ENCODE measurements around the gene SORCS2. TPM values are rescaled to one million over a fixed set of nuclear protein-coding genes. Genes with fewer than 3 reads are reported as not detected.

Gene SORCS2
- total and polyA plus RNA-seq, 12 donors, result 0.25 to 5.4 (median 2.2) TPM

- ATAC-seq (peak; percentile 50 to 87 (median 74)), DNase-seq (peak; percentile 63 to 71)
- TF ChIP-seq CTCF (IDR thresholded peaks at IDR 0.05), result peak in 3 of 9 donors; percentile 25 to 30 (median 25)
- H3K27me3 ChIP-seq, result no peaks in the 10 kb centered on the region
- no peak overlapping the region for H3K4me3 ChIP-seq
- H3K4me1 ChIP-seq, result peaks cover 0 to 31% (median 3%) of the 10 kb centered on the region in 9 donors
- H3K27ac ChIP-seq, result peak overlapping the region in 2 of 10 donors; percentile 15 to 34
- H3K36me3 ChIP-seq, result no peaks in the 10 kb centered on the region
- WGBS, 2 donors, result 66% methylated on average over 22 of the region's 22 CpGs
- intact Hi-C loops (cut with DNase I), result loop anchor here in 1 of 10 donors (10.0 kb wide), 1 partner anchor 396 kb away; no protein-coding TSS in a partner anchor
- H3K9me3 ChIP-seq, result no peaks in the 10 kb centered on the region
Measured at GRCh38 chr4:7328913-7329638, 136.7 kb downstream of the SORCS2 start.

- Histone ChIP-seq H3K27ac (no peak overlapping the region), H3K27me3 (no peaks in the 10 kb centered on the region), H3K4me3 (no peak overlapping the region), H3K4me1 (peaks cover 0 to 32% (median 3%) of the 10 kb centered on the region in 9 donors), H3K9me3 (no peaks in the 10 kb centered on the region), H3K36me3 (no peaks in the 10 kb centered on the region)
- WGBS, 2 donors, result 82 to 92% methylated on average over 17 of the region's 17 CpGs
- TF ChIP-seq CTCF (IDR thresholded peaks at IDR 0.05), result no peak
- intact Hi-C loops (cut with DNase I), result loop anchor here in 1 of 10 donors (10.0 kb wide), 1 partner anchor 385 kb away; no protein-coding TSS in a partner anchor
- ATAC-seq (no peak), DNase-seq (no peak)
Measured at GRCh38 chr4:7330031-7330596, 137.8 kb downstream of the SORCS2 start.

GRCh38 chr4:7330811-7331681 lies 138.7 kb downstream of the SORCS2 start:
- H3K4me1 ChIP-seq, result peaks cover 0 to 38% (median 3%) of the 10 kb centered on the region in 9 donors
- DNase-seq (no peak), ATAC-seq (no peak)
- no peaks in the 10 kb centered on the region for H3K27me3 ChIP-seq
- H3K4me3 ChIP-seq, result no peak overlapping the region
- H3K36me3 ChIP-seq, result no peaks in the 10 kb centered on the region
- intact Hi-C loops (cut with DNase I), result loop anchor here in 1 of 10 donors (10.0 kb wide), 1 partner anchor 384 kb away; no protein-coding TSS in a partner anchor
- H3K27ac ChIP-seq, result no peak overlapping the region
- no peaks in the 10 kb centered on the region for H3K9me3 ChIP-seq
- WGBS, 2 donors, result 89 to 91% methylated on average over 22 of the region's 22 CpGs
- TF ChIP-seq CTCF (IDR thresholded peaks at IDR 0.05), result no peak

GRCh38 chr4:7331682-7332000 lies 139.3 kb downstream of the SORCS2 start:
- Histone ChIP-seq H3K36me3 (no peaks in the 10 kb centered on the region), H3K27me3 (no peaks in the 10 kb centered on the region), H3K4me1 (peaks cover 0 to 38% (median 3%) of the 10 kb centered on the region in 9 donors), H3K4me3 (no peak overlapping the region), H3K9me3 (no peaks in the 10 kb centered on the region), H3K27ac (no peak overlapping the region)
- DNase-seq, result no peak
- no peak for TF ChIP-seq CTCF (IDR thresholded peaks at IDR 0.05)
- ATAC-seq, result no peak
- 88 to 90% methylated on average over 11 of the region's 11 CpGs for WGBS, 2 donors
- intact Hi-C loops (cut with DNase I), result loop anchor here in 1 of 10 donors (10.0 kb wide), 1 partner anchor 383 kb away; no protein-coding TSS in a partner anchor
